ENCODE data around the gene LDB2.

LDB2 gene

DNA sequence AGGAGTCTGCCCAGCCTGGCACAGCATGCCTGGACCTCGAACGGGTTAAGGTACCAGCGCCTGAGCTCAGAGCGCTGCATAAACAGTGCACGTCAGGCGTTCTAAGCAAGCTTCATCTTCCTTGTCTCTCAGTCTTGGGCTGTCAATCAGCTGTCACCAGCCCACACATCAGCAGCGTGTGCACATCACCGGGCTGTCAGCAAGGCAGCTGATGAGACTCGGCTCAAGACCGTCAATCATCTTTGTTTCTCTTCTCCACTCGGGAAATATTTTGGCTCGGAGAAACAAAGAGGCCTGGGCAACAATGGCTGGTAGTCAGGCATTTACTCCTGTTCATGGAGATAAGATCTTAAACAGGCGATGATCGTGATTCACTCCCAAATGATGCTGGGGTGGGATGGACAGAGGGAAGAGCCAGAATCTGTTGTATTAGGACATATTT, 141.3 kb downstream of the LDB2 start:
- DNase-seq (ENCODE audit: low read depth): no peak

DNA sequence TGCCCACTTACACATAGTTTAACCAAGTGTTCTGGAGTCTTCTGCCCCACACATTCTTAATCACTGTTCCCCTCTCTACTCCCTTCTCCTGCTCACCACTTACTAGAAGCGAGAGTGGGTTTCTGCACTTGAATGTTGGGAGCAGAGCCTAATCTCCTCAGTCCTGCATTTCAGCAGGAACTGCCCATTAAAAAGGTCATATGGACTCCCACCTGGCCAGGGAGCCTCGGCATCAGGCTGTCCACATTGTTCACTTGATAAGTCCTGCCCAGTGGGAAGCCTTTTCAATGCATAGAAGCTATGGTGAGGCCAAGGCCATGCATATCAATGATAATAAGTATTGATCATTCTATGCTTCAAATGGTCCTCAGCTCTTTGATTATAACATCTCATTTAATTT, 144.3 kb downstream of the LDB2 start:
- no peak for DNase-seq (ENCODE audit: low read depth)

DNA sequence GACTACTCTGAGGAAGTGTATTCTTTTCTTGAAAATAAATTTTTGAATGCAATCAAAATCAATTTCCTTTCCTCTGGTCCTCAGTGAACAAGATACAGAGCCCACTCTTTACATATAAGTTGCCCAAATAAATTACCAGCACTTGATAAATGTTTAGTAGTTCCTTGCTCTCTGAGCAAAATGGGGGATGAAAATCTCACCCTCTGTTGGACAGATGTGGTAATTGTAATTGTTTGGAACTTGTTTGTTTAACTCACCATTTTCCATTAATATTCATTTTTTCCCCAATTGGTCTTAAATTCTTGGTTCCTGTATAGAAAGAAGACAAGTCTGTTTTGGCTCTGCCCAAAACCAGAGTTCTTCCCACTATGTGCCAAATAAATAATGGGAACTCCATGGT, 146.3 kb downstream of the LDB2 start:
- no peak for DNase-seq (ENCODE audit: low read depth)

DNA sequence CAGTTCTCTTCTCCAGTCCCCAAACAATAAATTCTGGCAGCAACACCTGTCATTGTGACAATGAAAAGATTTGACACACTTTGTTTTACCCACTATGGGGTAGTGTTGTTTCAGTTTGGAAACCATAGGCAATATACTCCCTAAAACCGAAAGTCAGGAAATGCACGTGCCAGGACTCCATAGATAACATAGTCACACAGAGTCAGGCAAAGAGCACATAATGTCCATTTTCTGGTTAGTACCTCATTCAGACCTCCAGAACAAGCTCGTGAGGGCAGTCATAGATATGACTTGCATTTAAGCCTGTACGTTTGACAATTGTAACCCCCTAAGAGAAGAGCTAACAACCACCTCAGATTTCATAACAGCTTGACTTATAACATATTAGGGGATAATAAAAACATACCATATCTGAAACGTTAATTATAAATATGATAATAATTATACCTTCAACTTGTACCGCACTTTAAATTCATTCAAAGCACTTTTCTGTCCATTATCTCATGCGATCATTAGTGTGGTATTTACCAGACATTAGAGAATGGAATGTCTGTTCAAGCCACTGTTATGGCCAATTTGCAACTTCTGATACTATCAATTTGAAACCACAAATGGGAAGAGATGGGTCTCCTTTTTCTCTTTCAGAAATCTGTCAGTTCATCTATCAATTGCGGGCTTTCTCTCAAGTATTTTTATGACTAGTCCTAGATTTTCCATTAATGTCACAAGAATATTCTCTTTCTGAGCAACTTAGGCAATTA, 147.4 kb downstream of the LDB2 start:
- DNase-seq (ENCODE audit: low read depth): no peak

DNA sequence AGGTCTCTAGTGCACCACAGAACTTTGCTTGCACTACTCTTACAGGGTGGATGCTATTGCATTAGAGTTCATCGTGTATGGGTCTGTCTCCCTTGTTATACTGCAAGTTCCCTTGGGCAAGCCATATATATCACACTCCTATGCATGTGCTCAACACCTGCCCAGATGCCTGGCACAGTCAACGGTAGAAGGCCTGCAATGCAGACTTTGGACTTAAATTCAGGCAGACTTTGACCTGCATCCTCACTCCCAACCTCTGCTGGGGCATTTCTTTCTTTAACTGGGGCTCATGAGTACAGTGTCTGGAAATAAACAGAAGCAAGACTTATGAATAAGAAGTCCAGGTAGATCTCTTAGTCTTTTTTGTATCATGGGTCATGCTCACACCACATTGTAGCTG, 148.2 kb downstream of the LDB2 start:
- no peak for DNase-seq (ENCODE audit: low read depth)

DNA sequence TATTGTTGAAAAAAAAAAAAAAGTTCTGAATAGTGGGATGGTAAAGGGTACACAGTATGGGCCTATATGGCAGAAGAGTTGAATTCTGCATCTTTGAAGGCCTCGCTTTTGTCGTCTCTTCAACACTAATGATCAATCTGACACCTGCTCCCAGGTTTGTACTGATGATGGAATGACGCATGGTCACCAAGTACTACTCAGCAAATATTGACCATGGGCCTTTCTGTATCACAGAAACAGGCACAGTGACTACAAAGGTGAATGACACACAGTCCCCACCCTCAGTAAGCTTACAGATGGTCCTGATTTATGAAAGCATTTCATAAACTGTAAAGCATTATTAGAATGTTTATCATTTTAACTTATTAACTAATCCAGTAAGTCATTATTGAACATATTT, 152.6 kb downstream of the LDB2 start:
- DNase-seq (ENCODE audit: low read depth): no peak

DNA sequence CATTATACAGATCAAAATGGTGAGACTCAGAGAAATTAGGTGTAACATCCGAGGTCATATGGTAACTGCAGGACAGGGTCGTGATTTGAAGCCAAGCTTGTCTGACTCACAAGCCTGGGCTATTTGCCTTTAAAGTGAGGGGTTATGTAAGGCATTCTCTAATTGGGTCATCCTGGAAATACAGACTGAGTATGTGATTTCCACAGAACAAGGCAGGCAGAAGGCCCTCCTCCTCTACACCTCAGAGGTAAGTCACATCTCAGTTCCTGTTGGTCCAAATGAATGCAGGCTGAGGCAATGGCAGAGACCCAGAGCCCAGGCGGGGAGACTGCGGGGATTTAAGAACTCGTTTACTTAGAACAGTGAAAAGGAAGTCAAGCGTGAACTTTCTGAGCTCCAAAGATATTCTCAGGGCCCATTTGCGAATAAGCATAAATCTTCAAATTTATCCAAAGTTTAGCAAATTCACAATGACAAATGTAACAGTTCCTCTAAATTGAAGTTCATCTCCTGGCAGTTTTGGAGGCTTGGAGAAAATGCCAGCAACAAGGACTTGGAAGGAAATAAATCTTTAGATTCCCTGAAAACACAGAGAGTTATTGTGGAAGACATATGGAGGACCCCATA, 153.3 kb downstream of the LDB2 start:
- DNase-seq (ENCODE audit: low read depth): no peak

DNA sequence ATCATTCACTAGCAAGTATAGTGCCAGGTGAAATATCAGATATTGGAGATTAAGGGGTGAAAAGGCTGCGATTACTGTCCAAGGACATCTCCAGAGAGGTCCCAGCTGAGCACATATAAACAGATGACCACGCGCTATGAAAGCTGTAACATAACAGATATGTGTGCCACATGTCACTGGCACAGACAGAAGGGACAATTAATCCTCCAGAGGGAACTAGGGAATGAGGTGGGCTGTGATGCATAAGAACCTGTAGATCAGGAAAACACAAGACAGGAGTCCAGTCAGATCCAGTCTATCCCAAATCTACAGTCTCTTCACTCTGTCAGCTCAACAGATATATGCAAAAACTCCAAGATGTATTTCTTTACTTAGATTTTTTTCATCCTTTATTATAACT, 157.2 kb downstream of the LDB2 start:
- DNase-seq (ENCODE audit: low read depth): no peak

DNA sequence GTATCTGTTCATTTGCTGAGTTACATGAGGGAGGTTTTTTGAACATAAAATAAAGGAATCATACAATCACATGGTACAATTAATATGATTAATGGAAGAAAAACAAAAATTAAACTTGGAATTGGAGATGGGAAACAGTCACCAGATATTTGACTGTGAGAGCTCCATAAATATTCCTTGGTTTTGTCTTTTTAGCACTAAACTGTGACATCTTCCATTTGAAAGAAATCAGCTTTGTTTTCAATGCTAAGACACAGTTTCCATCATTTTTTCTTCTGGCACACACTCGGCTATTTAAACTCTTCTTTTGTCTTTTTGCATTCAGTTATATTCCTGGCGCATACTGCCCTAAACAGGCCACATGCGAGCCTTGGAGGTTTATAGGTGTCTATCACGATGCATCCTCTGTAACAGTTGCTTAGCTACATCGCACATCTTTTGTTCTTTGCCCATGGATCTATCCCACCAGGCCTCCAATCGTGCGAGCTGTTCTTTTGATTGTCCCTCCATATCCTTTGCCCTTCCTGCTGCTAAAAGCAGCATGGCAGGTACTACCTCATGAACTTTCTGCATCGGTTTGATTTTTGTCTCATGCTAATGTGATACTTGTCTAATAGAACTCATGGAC, 158.3 kb downstream of the LDB2 start:
- DNase-seq (ENCODE audit: low read depth): no peak

DNA sequence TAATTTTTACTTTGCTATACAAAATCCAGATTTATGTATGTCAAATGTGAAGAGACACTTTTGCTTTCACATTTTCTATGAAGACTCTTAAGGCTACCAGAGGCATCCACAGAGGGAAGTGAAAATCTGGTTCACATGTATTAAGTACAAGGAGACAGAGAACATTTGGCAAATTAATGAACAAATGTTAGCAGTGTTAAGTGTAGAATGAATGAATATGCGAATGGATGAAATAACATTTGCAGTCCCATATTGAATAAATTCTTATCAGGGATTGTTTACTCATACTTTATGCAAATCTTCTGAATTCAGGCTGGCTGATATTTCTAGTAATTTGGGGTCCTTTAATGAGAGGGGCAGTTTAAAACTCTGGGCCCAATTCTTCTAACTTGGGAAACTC, 159.9 kb downstream of the LDB2 start:
- DNase-seq (ENCODE audit: low read depth): no peak

DNA sequence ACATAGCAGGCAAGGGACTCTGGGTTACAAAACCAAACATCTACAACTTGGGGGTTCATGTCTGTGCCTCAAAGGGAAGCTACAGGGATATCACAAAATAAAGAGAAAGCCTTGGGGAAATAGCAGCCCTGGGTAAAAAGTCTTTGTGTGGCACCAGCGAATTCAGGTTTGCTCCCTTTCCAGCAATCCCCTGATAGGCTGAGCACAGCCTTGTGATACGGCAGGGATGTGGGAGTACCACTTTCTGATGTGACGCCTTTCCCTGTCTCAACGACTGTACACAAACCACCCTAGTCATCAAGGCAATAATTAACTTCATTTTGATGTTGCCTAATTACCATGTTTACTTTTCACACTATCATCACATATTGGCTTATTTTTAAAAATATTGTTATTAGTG, 164.9 kb downstream of the LDB2 start:
- DNase-seq (ENCODE audit: low read depth): no peak

DNA sequence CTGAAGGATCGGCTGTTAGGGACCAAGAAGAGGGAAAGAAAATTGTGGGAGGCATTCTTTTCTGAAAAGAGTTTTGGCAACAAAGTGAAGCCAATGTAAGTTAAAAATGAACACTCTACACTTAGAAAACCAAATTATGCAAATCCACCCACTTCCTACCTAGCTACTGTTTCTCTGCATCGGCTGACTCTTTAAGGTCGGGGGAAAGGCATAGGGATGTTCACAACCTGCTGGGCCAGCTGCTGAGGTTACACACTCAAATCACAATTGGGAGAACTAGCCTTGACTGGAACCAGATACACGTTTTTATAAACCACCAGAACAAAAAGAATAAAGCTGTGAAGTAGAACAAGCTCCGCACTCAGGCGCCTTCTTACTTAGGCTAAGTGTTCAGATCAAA, 165.7 kb downstream of the LDB2 start:
- no peak for DNase-seq (ENCODE audit: low read depth)

DNA sequence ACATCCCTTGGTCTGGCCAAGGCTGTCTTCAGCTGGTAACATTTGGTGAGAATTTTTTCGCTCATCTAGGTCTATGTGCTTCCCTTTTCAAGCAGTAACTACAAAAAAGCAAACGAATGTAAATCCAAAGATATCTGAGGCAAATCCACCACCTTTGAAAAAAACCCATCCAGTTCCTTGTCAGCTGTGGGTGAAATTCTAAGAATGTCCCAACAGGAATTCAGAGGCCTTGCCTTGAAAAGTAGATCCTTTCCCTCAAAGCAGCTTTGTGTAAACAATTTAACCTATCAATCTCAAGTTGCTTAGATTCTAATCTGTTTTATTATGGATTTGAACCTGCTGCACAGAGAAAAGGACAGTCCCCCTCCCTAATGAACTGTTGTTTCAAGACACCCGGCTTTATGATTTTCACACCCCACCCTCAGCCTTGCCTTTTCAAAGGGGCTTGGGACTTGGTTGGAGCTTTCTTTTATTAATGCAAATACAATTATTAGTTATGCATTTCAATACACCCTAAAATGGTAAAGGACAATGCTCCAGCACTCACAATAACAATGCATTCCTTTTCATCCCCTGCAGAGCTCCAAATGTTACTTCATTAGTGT, 166.6 kb downstream of the LDB2 start:
- no peak for DNase-seq (ENCODE audit: low read depth)

DNA sequence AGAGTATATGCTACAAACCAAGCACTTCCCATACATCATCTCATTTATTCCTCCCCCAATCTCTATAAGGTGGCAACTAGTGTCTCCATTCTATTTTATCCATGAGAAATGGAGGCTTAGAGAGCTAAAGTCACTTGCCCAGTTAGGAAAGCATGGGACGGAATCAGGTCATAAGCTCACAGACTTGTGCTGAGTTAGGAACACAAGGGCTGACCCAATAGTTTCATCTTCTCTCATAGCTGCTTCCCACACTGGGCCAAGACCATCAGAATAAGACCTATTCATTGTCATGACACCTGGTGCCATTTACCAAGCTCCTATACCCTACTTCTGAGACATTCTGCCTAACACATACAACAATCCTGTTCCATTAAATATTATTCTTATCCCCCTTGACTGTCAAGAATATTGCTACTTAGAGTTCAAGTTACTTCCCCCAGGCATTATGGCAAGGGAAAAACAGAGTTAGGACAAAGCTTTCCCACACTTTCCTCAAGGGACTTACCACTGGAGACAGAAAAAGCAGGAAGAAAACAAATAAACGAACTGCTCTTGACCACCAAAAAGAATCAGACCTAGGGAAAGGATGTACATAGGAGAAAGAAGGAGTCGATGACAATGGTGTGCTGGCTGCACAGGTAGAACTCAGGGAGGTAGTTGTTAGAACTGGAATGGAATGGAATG, 167.8 kb downstream of the LDB2 start:
- no peak for DNase-seq (ENCODE audit: low read depth)

DNA sequence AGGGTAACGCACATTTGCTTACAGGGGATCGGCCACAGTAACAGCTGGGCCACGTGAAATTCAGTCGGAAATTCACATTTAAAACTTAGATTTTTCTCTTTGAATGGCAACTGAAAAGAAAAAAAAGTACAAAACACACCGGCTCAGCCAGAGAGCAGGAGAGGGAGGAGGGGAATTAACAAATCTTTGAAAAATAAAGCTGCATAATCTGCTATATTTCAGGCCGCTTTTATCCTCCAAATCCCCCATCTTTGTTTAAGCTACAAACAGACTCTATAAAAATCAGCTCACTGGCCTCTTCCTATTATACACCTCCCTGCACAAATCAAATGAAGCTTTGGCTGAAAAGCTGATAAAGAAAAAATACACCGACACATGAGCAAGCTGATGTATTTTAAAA, 169.1 kb downstream of the LDB2 start:
- no peak for DNase-seq (ENCODE audit: low read depth)

DNA sequence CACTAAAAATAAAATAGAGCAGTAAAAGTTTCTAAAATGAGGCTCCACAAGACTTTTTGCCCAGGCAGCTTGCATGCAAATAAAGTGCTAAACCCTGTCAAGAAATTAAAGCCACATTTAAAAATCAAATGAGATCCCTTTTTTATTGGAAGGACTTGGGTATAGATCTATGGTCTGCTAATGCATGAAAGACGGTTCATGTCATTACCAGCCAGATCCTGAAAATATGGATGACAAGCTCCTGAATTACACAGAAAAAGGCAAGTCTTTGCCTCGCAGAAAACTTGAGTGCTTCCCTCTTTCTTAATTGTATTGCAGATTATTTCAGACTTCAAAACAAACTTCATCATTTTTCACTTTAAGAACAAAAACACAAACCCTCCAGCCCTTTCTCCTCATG, 169.6 kb downstream of the LDB2 start:
- no peak for DNase-seq (ENCODE audit: low read depth)

DNA sequence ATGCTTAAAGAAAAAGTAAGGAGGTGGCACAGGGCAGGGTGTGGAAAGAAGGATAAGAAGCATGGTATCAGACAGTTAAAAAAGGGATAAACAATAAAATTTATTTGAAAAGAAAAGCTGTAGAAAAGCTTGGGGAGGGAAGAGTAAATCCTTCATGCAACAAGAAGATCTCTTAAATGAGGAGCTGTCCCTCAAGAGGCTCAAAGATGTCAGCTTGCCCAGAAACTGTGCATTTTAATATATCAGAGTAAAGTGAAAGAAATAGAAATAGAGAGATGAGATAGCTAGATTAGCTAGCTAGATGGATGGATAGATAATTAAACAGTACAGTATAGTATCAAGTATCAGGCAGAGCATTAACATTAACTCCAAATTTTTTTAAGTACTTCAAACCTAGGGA, 170.3 kb downstream of the LDB2 start:
- DNase-seq (ENCODE audit: low read depth): no peak

DNA sequence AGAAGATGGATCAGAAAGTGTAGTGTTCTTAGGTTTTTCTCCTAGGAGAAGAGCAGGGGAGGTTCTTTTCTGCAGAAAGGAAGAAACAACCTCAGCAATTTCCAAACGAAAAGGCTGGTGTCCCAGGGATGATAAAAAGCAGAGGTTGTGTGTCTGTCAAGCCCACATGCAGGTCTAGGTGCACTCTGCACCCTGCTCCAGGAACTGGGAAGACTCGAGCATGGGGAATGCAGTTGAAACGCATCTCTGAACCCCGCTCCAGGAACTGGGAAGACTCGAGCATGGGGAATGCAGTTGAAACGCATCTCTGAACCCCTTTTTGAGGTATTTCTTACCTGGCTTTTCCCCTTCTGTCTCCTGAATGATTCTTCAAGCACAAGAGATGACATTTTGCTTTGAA, 171.2 kb downstream of the LDB2 start:
- DNase-seq (ENCODE audit: low read depth): no peak

DNA sequence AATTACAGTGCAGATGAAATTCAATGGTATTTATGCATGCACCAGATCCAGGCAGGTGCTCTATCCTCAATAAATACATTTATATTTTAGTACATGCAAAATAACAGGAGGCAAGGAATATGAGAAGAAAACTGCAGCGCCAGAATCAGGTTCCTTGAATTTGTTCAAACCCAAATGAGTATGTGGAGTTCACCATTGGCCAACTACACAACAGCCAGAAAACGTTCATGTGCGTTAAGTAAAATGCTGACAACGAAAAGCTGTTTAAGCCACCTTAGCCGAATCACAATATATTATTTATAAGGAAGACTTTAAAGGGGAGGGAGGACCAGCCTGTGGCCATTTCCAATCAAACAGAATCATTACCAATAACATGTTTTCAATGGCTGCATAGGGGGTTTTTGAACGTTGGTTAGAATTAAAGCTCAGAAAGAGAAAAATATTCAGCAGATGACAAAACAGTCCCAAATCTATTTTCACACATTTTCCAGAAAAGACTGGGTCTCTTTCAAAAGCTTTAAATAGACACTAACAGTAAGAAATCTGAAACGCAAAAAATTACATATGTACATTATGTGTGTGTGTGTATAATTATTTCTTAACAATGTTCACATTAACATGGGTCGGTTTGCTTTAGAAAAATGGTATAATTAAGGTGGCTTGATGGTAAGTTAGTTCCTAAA, 171.9 kb downstream of the LDB2 start:
- no peak for DNase-seq (ENCODE audit: low read depth)

DNA sequence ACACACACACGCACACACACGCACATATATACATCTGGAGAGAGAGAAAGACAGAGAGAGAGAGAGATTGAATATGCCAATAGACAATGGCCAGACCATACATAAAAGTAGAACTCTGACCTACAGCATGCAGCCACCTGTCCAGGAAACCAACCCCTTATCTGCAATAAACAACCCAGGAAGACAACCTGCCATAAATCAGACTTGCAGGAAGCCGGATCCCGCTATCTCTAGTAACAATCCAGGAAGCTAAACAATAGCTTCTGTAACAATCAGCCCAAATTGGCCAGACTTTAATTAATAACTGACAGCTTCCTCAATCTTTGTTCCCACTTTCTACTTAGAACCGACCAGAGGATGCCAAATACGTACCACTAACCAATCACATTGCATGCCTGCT, 173.2 kb downstream of the LDB2 start:
- no peak for DNase-seq (ENCODE audit: low read depth)

DNA sequence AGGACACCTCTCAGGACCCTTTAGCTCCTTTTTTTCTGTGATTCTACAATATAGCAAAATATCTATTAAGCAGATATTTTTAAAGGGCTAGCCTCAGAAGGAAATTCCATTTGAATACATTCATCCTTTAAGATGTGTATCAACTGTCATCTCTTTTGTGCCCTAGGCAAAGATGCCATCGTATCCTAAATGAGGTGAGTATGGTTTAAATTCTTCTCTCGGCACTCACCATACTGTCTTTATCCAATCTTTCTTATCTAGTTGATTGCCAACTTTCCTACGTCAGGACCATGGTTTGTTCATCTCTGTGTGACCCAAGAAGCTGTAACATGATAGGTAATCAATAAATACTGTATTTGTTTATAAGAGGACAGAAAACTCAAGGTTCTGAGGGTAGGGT, 176.0 kb downstream of the LDB2 start:
- DNase-seq (ENCODE audit: low read depth): no peak

Measured in activated T-cell treated with anti-CD3 and anti-CD28 coated beads for 24 hours (primary cell).